Loucy (cell line): ENCODE data around the gene RCN1.
A peak's percentile ranks its signal among the peaks of the same experiment; 100 is the strongest.

Experiments
- H2AFZ ChIP-seq: fragments of 200-600 bp; sonication (generic); 2 replicates; pipeline ENCODE4 v1.6.0; 2016; ENCODE audit warnings: antibody characterized with exemption, mild to moderate bottlenecking, low read length, moderate library complexity
- H3F3A ChIP-seq: fragments of 200-600 bp; 2 replicates; pipeline ENCODE4 v1.6.0; 2016; ENCODE audit warnings: antibody characterized with exemption, low read depth, mild to moderate bottlenecking
- H3K27me3 ChIP-seq: fragments of 200-600 bp; sonication (generic); 2 replicates; pipeline ENCODE4 v1.6.1; 2014; ENCODE audit warnings: low read length, mild to moderate bottlenecking; ENCODE audit not compliant: insufficient read depth, poor library complexity, severe bottlenecking
- H3K36me3 ChIP-seq: fragments of 200-600 bp; sonication (generic); 2 replicates; pipeline ENCODE4 v1.6.1; 2016; ENCODE audit warnings: low read length; ENCODE audit not compliant: insufficient read depth
- H3K4me1 ChIP-seq: fragments of 200-600 bp; sonication (generic); 2 replicates; pipeline ENCODE4 v1.5.1; 2014; ENCODE audit warnings: low read length, mild to moderate bottlenecking; ENCODE audit not compliant: insufficient read depth, poor library complexity, severe bottlenecking
- H3K4me2 ChIP-seq: fragments of 200-600 bp; sonication (generic); 2 replicates; pipeline ENCODE4 v1.6.0; 2014; ENCODE audit warnings: antibody characterized with exemption, low read length, low read depth, mild to moderate bottlenecking; ENCODE audit not compliant: poor library complexity, severe bottlenecking
- H3K4me3 ChIP-seq: fragments of 200-600 bp; sonication (generic); 2 replicates; pipeline ENCODE4 v1.5.1; 2014; ENCODE audit warnings: low read length, mild to moderate bottlenecking, mixed read lengths; ENCODE audit not compliant: poor library complexity, severe bottlenecking
- H3K79me2 ChIP-seq: fragments of 200-600 bp; sonication (generic); 2 replicates; pipeline ENCODE4 v1.6.1; 2014; ENCODE audit warnings: low read length; ENCODE audit not compliant: insufficient read depth
- H3K9ac ChIP-seq: fragments of 200-600 bp; sonication (generic); 2 replicates; pipeline ENCODE4 v1.6.0; 2014; ENCODE audit warnings: mild to moderate bottlenecking, low read depth, low read length, moderate library complexity; ENCODE audit not compliant: poor library complexity, severe bottlenecking
- H3K9me2 ChIP-seq: fragments of 200-600 bp; sonication (generic); replicated peaks from 2 replicates; pipeline ENCODE4 v1.6.1; 2016; ENCODE audit warnings: low read depth, low read length, mixed read lengths
- H3K9me3 ChIP-seq: fragments of 200-600 bp; sonication (generic); 2 replicates; pipeline ENCODE4 v1.6.1; 2014; ENCODE audit warnings: mild to moderate bottlenecking, antibody characterized with exemption, low read length, low read depth; ENCODE audit not compliant: insufficient read depth
- H4K20me1 ChIP-seq: fragments of 200-600 bp; sonication (generic); 2 replicates; pipeline ENCODE4 v1.6.0; 2014; ENCODE audit warnings: antibody characterized with exemption, low read length, mild to moderate bottlenecking; ENCODE audit not compliant: insufficient read depth, poor library complexity, severe bottlenecking
- EZH2phosphoT487 ChIP-seq: fragments of 200-600 bp; IDR thresholded peaks from 2 replicates; pipeline ENCODE4 v1.6.1; 2018; ENCODE audit warnings: antibody characterized with exemption, mild to moderate bottlenecking, moderate library complexity, borderline replicate concordance
- TF ChIP-seq, protein P1 (sequence below): fragments of 200-600 bp; sonication (generic); conservative IDR thresholded peaks from 2 replicates; pipeline ENCODE4 v1.5.1; 2014; ENCODE audit warnings: mild to moderate bottlenecking, antibody characterized with exemption, low read length

Gene RCN1

DNA sequence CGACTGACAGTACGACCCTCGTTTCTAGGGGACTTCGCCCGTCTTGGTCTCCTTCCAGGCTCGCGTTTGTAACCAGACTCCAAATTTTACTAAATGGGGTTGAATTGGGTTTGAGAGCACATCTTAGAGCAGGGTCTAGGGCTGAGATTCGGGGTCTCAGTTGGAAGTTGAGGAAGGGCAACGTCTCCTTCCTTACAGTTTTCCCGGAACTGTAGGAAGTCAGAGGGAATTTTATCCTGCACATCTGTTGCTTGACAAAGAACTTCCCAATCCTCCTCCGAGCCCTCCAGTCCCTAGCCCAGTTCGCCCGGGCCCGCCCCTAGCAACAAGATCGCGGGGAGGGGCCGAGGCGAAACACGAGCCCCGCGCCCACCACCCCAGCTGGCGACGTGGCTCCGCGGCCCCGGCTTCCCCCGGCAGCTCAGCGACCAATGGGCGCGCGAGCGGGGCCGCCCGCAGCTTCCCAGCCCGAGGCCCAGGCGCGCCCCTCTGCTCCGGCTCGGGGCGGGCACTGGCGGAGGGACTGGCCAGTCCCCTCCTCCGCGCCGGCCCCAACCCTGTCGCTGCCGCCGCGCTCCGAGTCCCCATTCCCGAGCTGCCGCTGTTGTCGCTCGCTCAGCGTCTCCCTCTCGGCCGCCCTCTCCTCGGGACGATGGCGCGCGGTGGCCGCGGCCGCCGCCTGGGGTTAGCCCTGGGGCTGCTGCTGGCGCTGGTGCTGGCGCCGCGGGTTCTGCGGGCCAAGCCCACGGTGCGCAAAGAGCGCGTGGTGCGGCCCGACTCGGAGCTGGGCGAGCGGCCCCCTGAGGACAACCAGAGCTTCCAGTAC is at the start of gene RCN1:
Gene RCN1 (plus strand): TSS at position 530 of the 826 bp plus-strand sequence. CDS start 123 bp downstream, at position 653.
- Histone ChIP-seq H2AFZ (peak within 1 kb of the TSS; percentile 93), H3K79me2 (peaks cover 44% of the 10 kb centered on the region)

DNA sequence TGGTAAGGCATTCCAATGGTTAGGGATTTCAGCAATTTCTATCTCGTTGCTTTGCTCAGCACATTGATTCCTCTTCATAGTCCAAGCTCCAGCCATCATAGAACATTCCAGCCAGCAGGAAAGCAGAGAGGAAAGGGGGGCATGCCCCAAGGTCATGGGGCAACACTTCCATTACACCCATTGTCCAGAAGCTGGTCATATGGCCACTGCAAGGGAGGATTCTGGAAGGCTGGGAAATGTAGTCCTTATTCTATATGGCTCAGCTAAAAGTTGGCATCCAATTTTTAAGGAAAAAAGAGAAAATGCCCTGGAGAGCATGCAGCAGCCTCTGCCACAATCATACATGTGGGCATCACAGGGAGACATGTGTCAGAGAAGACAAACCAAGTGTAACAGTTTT is 47.1 kb upstream of the RCN1 start:
- H2AFZ ChIP-seq: no peak overlapping the region

More for the DNA sequence above, at the start of gene RCN1:
- Histone ChIP-seq H3K4me2 (peak within 1 kb of the TSS; percentile 92), H3K9me3 (no peaks in the 10 kb centered on the region), H3F3A (0 out of 2 replicates have a peak, but pooled peaks cover 5% of the 10 kb centered on the region), H3K9ac (peak within 1 kb of the TSS; percentile 90), H3K4me1 (peaks cover 32% of the 10 kb centered on the region), H3K4me3 (peak within 1 kb of the TSS; percentile 94), H3K27me3 (no peaks in the 10 kb centered on the region), H3K36me3 (no peaks in the 10 kb centered on the region), H3K9me2 (no peaks in the 10 kb centered on the region), H4K20me1 (peaks cover 31% of the 10 kb centered on the region)
- TF ChIP-seq, protein P1, sequence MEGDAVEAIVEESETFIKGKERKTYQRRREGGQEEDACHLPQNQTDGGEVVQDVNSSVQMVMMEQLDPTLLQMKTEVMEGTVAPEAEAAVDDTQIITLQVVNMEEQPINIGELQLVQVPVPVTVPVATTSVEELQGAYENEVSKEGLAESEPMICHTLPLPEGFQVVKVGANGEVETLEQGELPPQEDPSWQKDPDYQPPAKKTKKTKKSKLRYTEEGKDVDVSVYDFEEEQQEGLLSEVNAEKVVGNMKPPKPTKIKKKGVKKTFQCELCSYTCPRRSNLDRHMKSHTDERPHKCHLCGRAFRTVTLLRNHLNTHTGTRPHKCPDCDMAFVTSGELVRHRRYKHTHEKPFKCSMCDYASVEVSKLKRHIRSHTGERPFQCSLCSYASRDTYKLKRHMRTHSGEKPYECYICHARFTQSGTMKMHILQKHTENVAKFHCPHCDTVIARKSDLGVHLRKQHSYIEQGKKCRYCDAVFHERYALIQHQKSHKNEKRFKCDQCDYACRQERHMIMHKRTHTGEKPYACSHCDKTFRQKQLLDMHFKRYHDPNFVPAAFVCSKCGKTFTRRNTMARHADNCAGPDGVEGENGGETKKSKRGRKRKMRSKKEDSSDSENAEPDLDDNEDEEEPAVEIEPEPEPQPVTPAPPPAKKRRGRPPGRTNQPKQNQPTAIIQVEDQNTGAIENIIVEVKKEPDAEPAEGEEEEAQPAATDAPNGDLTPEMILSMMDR: no peak
- TF ChIP-seq EZH2phosphoT487: no peak

DNA sequence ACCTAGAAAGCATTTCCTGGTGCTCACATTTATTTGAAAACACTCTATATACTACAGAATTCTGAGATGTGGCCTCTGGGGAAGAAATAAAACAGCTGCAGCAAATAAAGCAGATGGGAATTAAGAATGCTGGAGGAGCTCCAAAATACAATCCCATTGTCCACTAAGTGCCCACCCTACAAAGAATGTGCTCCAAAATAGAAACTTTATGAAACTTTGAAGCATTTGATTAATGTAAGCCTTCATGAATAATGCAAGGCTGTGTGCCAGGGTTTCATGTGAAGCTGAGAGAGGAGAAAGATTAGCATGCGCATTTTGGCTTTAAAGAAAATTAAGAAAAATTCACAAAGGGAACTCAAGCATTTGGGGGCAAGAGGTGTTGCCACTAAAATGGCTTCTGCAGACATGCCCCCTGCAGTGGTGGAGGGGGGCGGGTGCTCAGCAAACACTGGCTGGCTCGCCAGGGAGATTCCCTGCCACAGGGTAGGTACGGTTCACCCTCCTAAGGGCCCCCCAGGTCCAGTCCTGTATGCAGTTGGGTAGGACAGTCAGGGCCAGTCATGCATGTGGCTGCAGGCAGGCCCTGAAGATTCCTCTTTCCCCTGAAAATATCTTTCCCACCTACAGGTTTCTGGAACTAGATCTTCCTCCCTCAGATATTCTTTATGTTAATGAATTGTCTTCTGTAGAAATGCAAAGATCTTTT is 46.6 kb upstream of the RCN1 start:
- Histone ChIP-seq H3F3A (no peaks in the 10 kb centered on the region), H3K4me1 (no peaks in the 10 kb centered on the region), H3K4me2 (no peak overlapping the region), H3K9me2 (no peaks in the 10 kb centered on the region), H4K20me1 (no peaks in the 10 kb centered on the region), H3K27me3 (no peaks in the 10 kb centered on the region), H3K9me3 (no peaks in the 10 kb centered on the region), H3K9ac (no peak overlapping the region), H2AFZ (no peak overlapping the region), H3K4me3 (no peak overlapping the region), H3K36me3 (no peaks in the 10 kb centered on the region), H3K79me2 (no peaks in the 10 kb centered on the region)
- no peak for TF ChIP-seq EZH2phosphoT487
- TF ChIP-seq, protein P1: no peak

More for the DNA sequence above, 47.1 kb upstream of the RCN1 start:
- H3K36me3 ChIP-seq: no peaks in the 10 kb centered on the region
- no peaks in the 10 kb centered on the region for H3K9me2 ChIP-seq
- H3K79me2 ChIP-seq: no peaks in the 10 kb centered on the region
- H3K4me2 ChIP-seq: no peak overlapping the region
- no peaks in the 10 kb centered on the region for H3K4me1 ChIP-seq
- no peaks in the 10 kb centered on the region for H3K9me3 ChIP-seq
- TF ChIP-seq, protein P1: no peak
- no peak for TF ChIP-seq EZH2phosphoT487
- no peaks in the 10 kb centered on the region for H3K27me3 ChIP-seq
- H3K9ac ChIP-seq: no peak overlapping the region
- no peaks in the 10 kb centered on the region for H4K20me1 ChIP-seq
- no peaks in the 10 kb centered on the region for H3F3A ChIP-seq
- no peak overlapping the region for H3K4me3 ChIP-seq
